ENCODE measurements around the gene RSPH1.
A peak's percentile ranks its signal among the peaks of the same experiment; 100 is the strongest.

Gene RSPH1

GRCh38 chr21:42537106-42537742, 41.2 kb upstream of the RSPH1 start:
- Histone ChIP-seq H3K4me2 (ENCODE audit: low read length) (peak overlapping the region; percentile 95), H3F3A (ENCODE audit: control insufficient read depth, insufficient read depth) (peaks cover 42% of the 10 kb centered on the region)

GRCh38 chr21:42536601-42537000, 40.6 kb upstream of the RSPH1 start:
- peaks cover 65% of the 10 kb centered on the region for H3K36me3 ChIP-seq (ENCODE audit: control insufficient read depth, low read length)
- peaks cover 48% of the 10 kb centered on the region for H3F3A ChIP-seq (ENCODE audit: control insufficient read depth, insufficient read depth)
- peaks cover 8% of the 10 kb centered on the region; the same call in 1 of the 2 replicates for H4K20me1 ChIP-seq (ENCODE audit: control insufficient read depth, insufficient read depth, low read depth, low read length)
- no peaks in the 10 kb centered on the region for H3K9me3 ChIP-seq (ENCODE audit: control insufficient read depth, insufficient read depth, low read length)
- H3K4me2 ChIP-seq (ENCODE audit: low read length) = peak overlapping the region; percentile 95
- peaks cover 33% of the 10 kb centered on the region for H3K79me2 ChIP-seq (ENCODE audit: control insufficient read depth, low read length)
- H3K4me3 ChIP-seq (ENCODE audit: low read length) = peak overlapping the region; percentile 81
- no peak for TF ChIP-seq EZH2phosphoT487 (IDR thresholded peaks at IDR 0.05; ENCODE audit: borderline replicate concordance, low read length)
- TF ChIP-seq, protein P1, sequence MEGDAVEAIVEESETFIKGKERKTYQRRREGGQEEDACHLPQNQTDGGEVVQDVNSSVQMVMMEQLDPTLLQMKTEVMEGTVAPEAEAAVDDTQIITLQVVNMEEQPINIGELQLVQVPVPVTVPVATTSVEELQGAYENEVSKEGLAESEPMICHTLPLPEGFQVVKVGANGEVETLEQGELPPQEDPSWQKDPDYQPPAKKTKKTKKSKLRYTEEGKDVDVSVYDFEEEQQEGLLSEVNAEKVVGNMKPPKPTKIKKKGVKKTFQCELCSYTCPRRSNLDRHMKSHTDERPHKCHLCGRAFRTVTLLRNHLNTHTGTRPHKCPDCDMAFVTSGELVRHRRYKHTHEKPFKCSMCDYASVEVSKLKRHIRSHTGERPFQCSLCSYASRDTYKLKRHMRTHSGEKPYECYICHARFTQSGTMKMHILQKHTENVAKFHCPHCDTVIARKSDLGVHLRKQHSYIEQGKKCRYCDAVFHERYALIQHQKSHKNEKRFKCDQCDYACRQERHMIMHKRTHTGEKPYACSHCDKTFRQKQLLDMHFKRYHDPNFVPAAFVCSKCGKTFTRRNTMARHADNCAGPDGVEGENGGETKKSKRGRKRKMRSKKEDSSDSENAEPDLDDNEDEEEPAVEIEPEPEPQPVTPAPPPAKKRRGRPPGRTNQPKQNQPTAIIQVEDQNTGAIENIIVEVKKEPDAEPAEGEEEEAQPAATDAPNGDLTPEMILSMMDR (IDR thresholded peaks at IDR 0.05; ENCODE audit: low read depth, low read length, poor library complexity, severe bottlenecking) = no peak
- H3K27ac ChIP-seq (ENCODE audit: low read depth, low read length) = peak overlapping the region; percentile 99
- no peaks in the 10 kb centered on the region for H3K9me2 ChIP-seq (replicated peaks; ENCODE audit: control insufficient read depth, low read length)
- peaks cover 73% of the 10 kb centered on the region for H3K4me1 ChIP-seq (ENCODE audit: control insufficient read depth, low read length)
- H3K27me3 ChIP-seq (ENCODE audit: control insufficient read depth, low read length) = no peaks in the 10 kb centered on the region

More at GRCh38 chr21:42537106-42537742, 41.2 kb upstream of the RSPH1 start:
- H3K9me2 ChIP-seq (replicated peaks; ENCODE audit: control insufficient read depth, low read length) = no peaks in the 10 kb centered on the region
- no peaks in the 10 kb centered on the region for H3K9me3 ChIP-seq (ENCODE audit: control insufficient read depth, insufficient read depth, low read length)
- H3K36me3 ChIP-seq (ENCODE audit: control insufficient read depth, low read length) = peaks cover 58% of the 10 kb centered on the region
- no peak for TF ChIP-seq EZH2phosphoT487 (IDR thresholded peaks at IDR 0.05; ENCODE audit: borderline replicate concordance, low read length)
- TF ChIP-seq, protein P1 (IDR thresholded peaks at IDR 0.05; ENCODE audit: low read depth, low read length, poor library complexity, severe bottlenecking) = peak; percentile 64
- H3K4me1 ChIP-seq (ENCODE audit: control insufficient read depth, low read length) = peaks cover 67% of the 10 kb centered on the region
- 0 out of 2 replicates have a peak, but pooled peaks cover 4% of the 10 kb centered on the region for H4K20me1 ChIP-seq (ENCODE audit: control insufficient read depth, insufficient read depth, low read depth, low read length)
- H3K27ac ChIP-seq (ENCODE audit: low read depth, low read length) = peak overlapping the region; percentile 99
- no peaks in the 10 kb centered on the region for H3K27me3 ChIP-seq (ENCODE audit: control insufficient read depth, low read length)
- peak overlapping the region; percentile 81 for H3K4me3 ChIP-seq (ENCODE audit: low read length)
- peaks cover 26% of the 10 kb centered on the region for H3K79me2 ChIP-seq (ENCODE audit: control insufficient read depth, low read length)

DNA sequence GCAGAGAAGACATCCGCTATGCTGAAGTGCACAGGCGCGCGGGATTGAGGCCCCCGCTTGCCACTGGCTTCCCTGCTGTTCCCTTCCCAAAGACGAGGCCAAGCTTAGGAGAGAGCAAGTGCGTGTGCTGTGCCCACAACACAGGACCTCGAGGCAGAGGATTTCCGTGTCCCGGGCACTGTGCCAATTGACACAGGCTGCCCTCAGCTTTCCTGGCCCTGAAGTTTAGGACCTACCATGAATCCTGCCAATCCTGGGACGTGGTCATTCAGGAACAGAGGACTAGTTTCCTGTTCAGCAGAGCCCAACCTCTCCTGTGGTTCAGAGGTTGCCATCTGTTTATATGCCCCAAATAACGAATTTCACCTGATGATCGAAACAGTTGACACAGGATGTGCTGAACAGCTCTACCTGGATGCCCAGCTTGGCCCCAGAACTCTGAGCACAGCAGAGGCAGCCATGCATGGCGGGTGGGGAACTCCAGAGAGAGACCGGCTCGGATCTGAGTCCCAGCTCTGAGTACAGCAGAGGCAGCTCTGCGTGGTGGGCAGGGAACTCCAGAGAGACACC, 39.7 kb upstream of the RSPH1 start:
- H3K9me2 ChIP-seq (replicated peaks; ENCODE audit: control insufficient read depth, low read length) = no peaks in the 10 kb centered on the region
- no peak for TF ChIP-seq EZH2phosphoT487 (IDR thresholded peaks at IDR 0.05; ENCODE audit: borderline replicate concordance, low read length)
- peak overlapping the region; percentile 81 for H3K4me3 ChIP-seq (ENCODE audit: low read length)
- H3K9me3 ChIP-seq (ENCODE audit: control insufficient read depth, insufficient read depth, low read length) = no peaks in the 10 kb centered on the region
- peaks cover 82% of the 10 kb centered on the region for H3K4me1 ChIP-seq (ENCODE audit: control insufficient read depth, low read length)
- H3K27ac ChIP-seq (ENCODE audit: low read depth, low read length) = peak overlapping the region; percentile 99
- peaks cover 9% of the 10 kb centered on the region; the same call in 1 of the 2 replicates for H4K20me1 ChIP-seq (ENCODE audit: control insufficient read depth, insufficient read depth, low read depth, low read length)
- H3F3A ChIP-seq (ENCODE audit: control insufficient read depth, insufficient read depth) = peaks cover 52% of the 10 kb centered on the region
- H3K27me3 ChIP-seq (ENCODE audit: control insufficient read depth, low read length) = no peaks in the 10 kb centered on the region
- H3K36me3 ChIP-seq (ENCODE audit: control insufficient read depth, low read length) = peaks cover 74% of the 10 kb centered on the region
- peak overlapping the region; percentile 95 for H3K4me2 ChIP-seq (ENCODE audit: low read length)
- H3K79me2 ChIP-seq (ENCODE audit: control insufficient read depth, low read length) = peaks cover 42% of the 10 kb centered on the region
